Gastroesophageal sphincter (tissue), 4 donors: ENCODE data around the gene KISS1R. TPM values are rescaled to one million over a fixed set of nuclear protein-coding genes. Genes with fewer than 3 reads are reported as not detected.

ENCODE experiments used
- ATAC-seq: fragments of 150-250 bp; one replicate; pipeline ENCODE4 v1.9.1; 2016; ENCODE audit warnings: mild to moderate bottlenecking, moderate library complexity
- H3K27ac ChIP-seq, 4 donors: fragments of 200-600 bp; sonication (generic) in 3 of 4; 1 replicate in 3 of 4; 2 replicates in 1 of 4; pipeline ENCODE4 v1.5.1; 2016 to 2019
- H3K27me3 ChIP-seq: fragments of 200-600 bp; sonication (generic); one replicate; pipeline ENCODE4 v1.5.1; 2019
- H3K36me3 ChIP-seq, 2 donors: fragments of 200-600 bp; sonication (generic); one replicate each; pipeline ENCODE4 v1.5.1; 2019; ENCODE audit warnings: control low read depth in 1 of 2
- H3K4me1 ChIP-seq, 3 donors: fragments of 200-600 bp; sonication (generic); 1 replicate in 2 of 3; 2 replicates in 1 of 3; pipeline ENCODE4 v1.5.1; 2016 to 2019; ENCODE audit warnings: control low read depth in 2 of 3
- H3K4me3 ChIP-seq, 2 donors: fragments of 200-600 bp; sonication (generic); one replicate each; pipeline ENCODE4 v1.5.1; 2019; ENCODE audit warnings: mild to moderate bottlenecking in 1 of 2, moderate library complexity in 1 of 2
- H3K9me3 ChIP-seq, 3 donors: fragments of 200-600 bp; sonication (generic); one replicate each; pipeline ENCODE4 v1.5.1; 2017 to 2019; ENCODE audit warnings: control low read depth in 2 of 3
- EP300 ChIP-seq: sonication (generic); formaldehyde crosslinking; IDR thresholded peaks from one replicate; pipeline ENCODE4 v1.6.1; 2017; ENCODE audit warnings: antibody characterized with exemption, mild to moderate bottlenecking
- POLR2A ChIP-seq, 2 donors: fragments of 450-650 bp; IDR thresholded peaks; one replicate each; pipeline ENCODE4 v1.6.1; 2017; ENCODE audit warnings: antibody characterized with exemption in 2 of 2, mild to moderate bottlenecking in 2 of 2, moderate library complexity in 1 of 2
- POLR2AphosphoS5 ChIP-seq: sonication (generic); formaldehyde crosslinking; IDR thresholded peaks from one replicate; pipeline ENCODE4 v1.6.1; 2017; ENCODE audit warnings: antibody characterized with exemption
- WGBS, 2 donors: methylation state at CpG; one replicate each; pipeline ENCODE4 v1.1.5; 2018; ENCODE audit warnings: low coverage in 1 of 2; 5-methylcytosine and 5-hydroxymethylcytosine counted together
- total RNA-seq, 4 donors: library from RNA; depleted of rRNA; stranded (reverse); fragments of >200 nt; gene quantifications; one replicate each; pipeline ENCODE4 v1.1.0, GENCODE V29; 2016
- TF ChIP-seq, protein P1 (sequence below), 4 experiments: fragments of 200-600 bp in 2 of 4; fragments of 450-650 bp in 2 of 4; sonication (generic) in 1 of 4; IDR thresholded peaks; one replicate each; pipeline ENCODE4 v1.5.1; 2017 to 2019; ENCODE audit warnings: antibody characterized with exemption in 4 of 4, mild to moderate bottlenecking in 2 of 4, moderate library complexity in 2 of 4

The KISS1R gene
- total RNA-seq: not detected

DNA sequence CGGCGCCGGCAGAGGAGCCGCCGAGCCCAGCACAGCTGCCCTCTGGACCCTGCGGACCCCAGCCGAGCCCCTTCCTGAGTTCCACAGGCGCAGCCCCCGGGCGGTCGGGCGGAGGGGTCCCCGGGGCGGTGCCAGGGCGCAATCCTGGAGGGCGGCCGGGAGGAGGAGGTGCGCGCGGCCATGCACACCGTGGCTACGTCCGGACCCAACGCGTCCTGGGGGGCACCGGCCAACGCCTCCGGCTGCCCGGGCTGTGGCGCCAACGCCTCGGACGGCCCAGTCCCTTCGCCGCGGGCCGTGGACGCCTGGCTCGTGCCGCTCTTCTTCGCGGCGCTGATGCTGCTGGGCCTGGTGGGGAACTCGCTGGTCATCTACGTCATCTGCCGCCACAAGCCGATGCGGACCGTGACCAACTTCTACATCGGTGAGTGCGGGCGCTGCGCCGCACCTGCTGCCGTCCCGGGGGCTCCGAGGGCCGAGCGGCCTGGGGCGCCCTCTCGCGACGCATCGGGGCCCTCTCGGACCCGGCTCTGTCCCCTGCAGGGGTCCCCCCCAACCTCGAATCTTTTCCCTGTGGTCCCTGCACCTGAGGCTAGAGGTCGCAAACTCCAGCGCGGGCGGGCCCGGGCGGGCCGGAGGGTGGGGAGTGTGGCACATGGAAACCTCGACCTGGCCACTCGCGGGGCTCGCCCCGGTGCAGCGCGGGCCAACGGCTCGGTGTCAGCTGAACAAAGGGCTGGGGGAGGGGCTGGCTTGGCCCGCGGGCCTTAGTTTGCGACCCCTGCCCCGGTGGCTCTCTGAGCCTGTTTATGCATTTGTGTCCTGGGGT is at the start of gene KISS1R:
Gene KISS1R, plus strand, starts transcription at position 11 of the 829 bp plus-strand sequence. Its CDS starts 170 bp downstream, at position 181.
- WGBS, 2 donors: 0% methylated on average over 10 of the region's 87 CpGs; no CpG with 5 or more reads in 1 of the 2 donors
- Histone ChIP-seq H3K9me3 (no peaks in the 10 kb centered on the region), H3K4me1 (peaks cover 0 to 66% (median 25%) of the 10 kb centered on the region in 3 donors), H3K27ac (no peak within 1 kb of the TSS), H3K36me3 (no peaks in the 10 kb centered on the region), H3K4me3 (peak within 1 kb of the TSS in 1 of 2 donors; percentile 44), H3K27me3 (peaks cover 57% of the 10 kb centered on the region)
- no peak for TF ChIP-seq EP300
- TF ChIP-seq, protein P1, sequence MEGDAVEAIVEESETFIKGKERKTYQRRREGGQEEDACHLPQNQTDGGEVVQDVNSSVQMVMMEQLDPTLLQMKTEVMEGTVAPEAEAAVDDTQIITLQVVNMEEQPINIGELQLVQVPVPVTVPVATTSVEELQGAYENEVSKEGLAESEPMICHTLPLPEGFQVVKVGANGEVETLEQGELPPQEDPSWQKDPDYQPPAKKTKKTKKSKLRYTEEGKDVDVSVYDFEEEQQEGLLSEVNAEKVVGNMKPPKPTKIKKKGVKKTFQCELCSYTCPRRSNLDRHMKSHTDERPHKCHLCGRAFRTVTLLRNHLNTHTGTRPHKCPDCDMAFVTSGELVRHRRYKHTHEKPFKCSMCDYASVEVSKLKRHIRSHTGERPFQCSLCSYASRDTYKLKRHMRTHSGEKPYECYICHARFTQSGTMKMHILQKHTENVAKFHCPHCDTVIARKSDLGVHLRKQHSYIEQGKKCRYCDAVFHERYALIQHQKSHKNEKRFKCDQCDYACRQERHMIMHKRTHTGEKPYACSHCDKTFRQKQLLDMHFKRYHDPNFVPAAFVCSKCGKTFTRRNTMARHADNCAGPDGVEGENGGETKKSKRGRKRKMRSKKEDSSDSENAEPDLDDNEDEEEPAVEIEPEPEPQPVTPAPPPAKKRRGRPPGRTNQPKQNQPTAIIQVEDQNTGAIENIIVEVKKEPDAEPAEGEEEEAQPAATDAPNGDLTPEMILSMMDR (IDR thresholded peaks at IDR 0.05): peak in 2 of 4 experiments; percentile 20 to 63
- ATAC-seq: no peak

DNA sequence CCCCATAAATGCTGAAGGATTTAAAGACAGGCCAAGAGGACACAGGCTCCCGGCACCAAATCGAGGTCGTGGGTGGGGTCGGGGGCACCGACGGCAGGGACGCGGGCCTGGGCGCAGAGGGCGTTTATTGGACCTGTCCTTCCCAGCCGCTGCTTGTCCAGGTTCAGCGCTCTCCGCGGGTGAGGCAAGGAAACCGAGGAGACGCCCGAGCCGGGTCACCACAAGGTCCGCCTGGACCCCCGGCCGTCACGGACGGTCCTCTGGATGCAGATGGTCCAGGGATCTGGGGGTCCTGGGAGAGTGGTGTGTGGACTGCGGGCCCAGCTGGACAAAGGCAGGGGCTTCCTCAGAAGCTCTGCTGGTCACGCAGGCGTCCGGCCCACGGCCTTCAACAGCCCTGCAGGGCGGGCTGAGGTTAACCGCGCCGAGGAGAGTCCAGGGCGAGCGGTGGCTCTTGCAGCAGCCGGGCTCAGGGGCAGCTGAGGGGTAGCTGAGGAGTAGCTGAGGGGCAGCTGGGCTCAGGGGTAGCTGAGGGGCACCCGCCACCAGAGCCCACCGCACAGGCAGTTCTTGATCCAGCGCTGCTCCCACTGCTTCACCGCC is 49.2 kb upstream of the KISS1R start:
- TF ChIP-seq POLR2A (IDR thresholded peaks at IDR 0.05): peak in 1 of 2 donors; percentile 3
- TF ChIP-seq, protein P1 (IDR thresholded peaks at IDR 0.05): no peak
- Histone ChIP-seq H3K4me1 (peaks cover 0 to 55% (median 6%) of the 10 kb centered on the region in 3 donors), H3K27ac (peak overlapping the region in 2 of 4 donors; percentile 80 to 84), H3K4me3 (no peak overlapping the region), H3K36me3 (peaks cover 0 to 49% of the 10 kb centered on the region in 2 donors), H3K9me3 (no peaks in the 10 kb centered on the region), H3K27me3 (peaks cover 4% of the 10 kb centered on the region)
- WGBS, 2 donors: 100% methylated on average over 1 of the region's 39 CpGs; no CpG with 5 or more reads in 1 of the 2 donors
- ATAC-seq: no peak

DNA sequence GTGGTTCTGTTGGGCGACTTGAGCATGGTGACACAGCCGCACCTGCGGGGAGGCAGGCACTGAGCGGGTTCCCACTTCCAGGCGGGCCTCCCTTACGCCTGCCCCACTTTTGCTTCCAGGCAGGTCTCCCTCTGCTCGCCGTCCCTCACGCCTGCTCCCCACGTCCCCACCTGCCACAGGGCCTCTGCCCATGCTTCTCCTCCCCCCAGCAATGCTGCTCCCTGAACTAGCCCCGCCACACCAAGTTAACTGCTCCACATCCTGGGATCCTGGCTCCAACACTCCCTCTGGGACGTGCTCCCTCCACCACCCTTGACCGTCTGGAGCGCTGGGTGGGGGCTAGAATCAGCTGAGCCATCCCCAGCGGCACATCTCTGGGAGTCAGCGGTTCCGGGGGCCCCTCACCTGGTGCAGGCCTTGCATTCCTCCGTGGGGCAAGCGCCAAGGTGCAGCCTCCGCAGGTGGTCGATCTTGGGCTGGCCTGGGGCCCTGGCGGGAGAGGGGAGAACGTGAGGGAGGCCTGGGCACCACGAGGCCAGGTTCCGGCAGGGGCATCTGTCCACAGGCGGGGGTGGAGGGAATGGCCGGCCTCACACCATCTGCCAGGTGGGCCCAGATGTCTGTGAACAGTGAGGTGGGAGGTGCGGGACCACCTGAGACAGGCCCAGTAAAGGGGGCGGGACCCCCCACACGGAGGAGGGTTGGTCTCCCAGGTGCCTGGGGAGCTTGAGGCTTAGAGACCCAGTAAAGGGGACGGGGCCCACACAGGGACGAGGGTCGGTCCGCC is 48.5 kb upstream of the KISS1R start:
- peaks cover 0 to 56% of the 10 kb centered on the region in 2 donors for H3K36me3 ChIP-seq
- H3K4me3 ChIP-seq: no peak overlapping the region
- peak overlapping the region; percentile 47 to 84 (median 79) for H3K27ac ChIP-seq
- H3K27me3 ChIP-seq: no peaks in the 10 kb centered on the region
- WGBS, 2 donors: 93 to 97% methylated on average over 11 to 14 of the region's 34 CpGs
- peak; percentile 2 for ATAC-seq
- no peaks in the 10 kb centered on the region for H3K9me3 ChIP-seq
- TF ChIP-seq POLR2A (IDR thresholded peaks at IDR 0.05) (no peak), POLR2AphosphoS5 (no peak), EP300 (no peak)
- TF ChIP-seq, protein P1 (IDR thresholded peaks at IDR 0.05): no peak
- H3K4me1 ChIP-seq: peaks cover 0 to 49% (median 6%) of the 10 kb centered on the region in 3 donors

DNA sequence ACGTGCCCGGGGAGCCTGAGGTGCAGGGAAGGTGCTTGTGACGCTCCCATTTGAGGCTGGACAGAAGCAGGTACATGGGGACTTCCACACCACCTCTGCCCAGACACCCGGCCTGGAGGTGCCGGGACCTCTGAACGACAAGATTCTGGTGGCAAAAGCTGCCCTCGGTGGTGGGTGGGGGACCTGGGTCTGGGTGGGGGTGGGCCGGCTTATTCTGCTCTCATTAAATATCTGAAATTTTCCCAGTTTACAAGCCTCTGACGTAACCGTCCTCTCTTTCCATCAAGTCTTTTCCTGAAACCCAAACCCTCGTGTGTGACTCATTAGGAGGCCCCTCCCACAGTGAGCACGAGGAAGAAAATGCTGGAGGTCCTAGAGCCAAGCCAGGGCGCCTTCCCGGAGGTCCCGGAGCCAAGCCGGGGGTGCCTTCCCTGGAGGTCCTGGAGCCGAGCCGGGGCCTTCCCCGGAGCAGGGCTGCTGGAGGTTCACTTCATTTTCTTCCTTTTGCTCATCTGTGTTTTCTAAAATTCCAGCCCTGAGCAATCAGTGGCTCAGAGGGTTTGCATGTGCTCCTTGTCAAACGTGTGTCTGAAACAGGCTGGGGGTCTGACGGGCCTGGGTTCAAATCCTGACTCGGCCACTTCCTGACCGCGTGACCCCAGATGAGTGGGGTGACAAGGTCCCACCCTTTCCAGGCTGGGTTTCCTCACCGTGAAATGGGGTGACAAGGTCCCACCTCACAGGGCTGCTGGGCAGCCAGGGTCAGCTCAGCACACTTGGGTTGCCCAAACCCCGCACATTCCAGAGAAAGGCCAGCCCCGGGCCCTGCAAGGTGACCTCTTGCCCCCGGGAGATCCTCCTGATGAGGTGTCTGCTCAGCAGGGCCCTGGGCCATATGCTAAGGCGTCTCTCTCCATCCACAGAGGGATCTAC is 47.6 kb upstream of the KISS1R start:
- Histone ChIP-seq H3K4me1 (peaks cover 0 to 42% (median 6%) of the 10 kb centered on the region in 3 donors), H3K9me3 (no peaks in the 10 kb centered on the region), H3K4me3 (no peak overlapping the region), H3K27ac (peak overlapping the region; percentile 47 to 84 (median 79)), H3K36me3 (peaks cover 0 to 64% of the 10 kb centered on the region in 2 donors), H3K27me3 (no peaks in the 10 kb centered on the region)
- WGBS, 2 donors: 46 to 56% methylated on average over 5 to 7 of the region's 29 CpGs
- peak; percentile 87 for ATAC-seq
- TF ChIP-seq, protein P1 (IDR thresholded peaks at IDR 0.05): no peak
- no peak for TF ChIP-seq POLR2A (IDR thresholded peaks at IDR 0.05)
- no peak for TF ChIP-seq EP300
- TF ChIP-seq POLR2AphosphoS5: peak; percentile 65
